ENCODE data around the gene GPR15LG.

GRCh38 chr10:84175436-84175835 lies 1.8 kb downstream of the GPR15LG start:
- TF ChIP-seq POLR2A (IDR thresholded peaks at IDR 0.05) (no peak), CTCF (IDR thresholded peaks at IDR 0.05) (no peak)

All from body of pancreas (tissue), 4 donors.